Measurements from ENCODE around the gene UBAC2.

- TF ChIP-seq POLR2A (IDR thresholded peaks at IDR 0.05): no peak
- TF ChIP-seq CTCF (IDR thresholded peaks at IDR 0.05): no peak
Measured at GRCh38 chr13:99160415-99160814, 40.2 kb upstream of the UBAC2 start.

Measured in heart left ventricle (tissue), 13 donors.